Activated T-helper 1 cell treated with anti-CD3 and anti-CD28 coated beads, Interleukin-12 subunit alpha, Interleukin-12 subunit beta, Interleukin-2, Interleukin-4 antibody, amounts not matched to agents 30 ng/mL and 10 ng/mL and 1 ng/mL, durations not matched to agents 14 hours and 24 hours and 36 hours (primary cell): ENCODE measurements around the gene BCAS1. TPM values are rescaled to one million over a fixed set of nuclear protein-coding genes. Genes with fewer than 3 reads are reported as not detected.

Source experiments
- DNase-seq: peaks from one replicate; pipeline ENCODE4 v3.0.0; 2021; ENCODE audit warnings: low spot score
- H3K27ac Mint-ChIP-seq: one replicate; pipeline ENCODE4 v1.8.0; 2021; ENCODE audit warnings: mild to moderate bottlenecking, mixed read lengths
- H3K27me3 Mint-ChIP-seq: one replicate; pipeline ENCODE4 v1.8.0; 2022; ENCODE audit warnings: mild to moderate bottlenecking, moderate library complexity, mixed read lengths; ENCODE audit not compliant: insufficient read depth
- H3K36me3 Mint-ChIP-seq: one replicate; pipeline ENCODE4 v1.8.0; 2021; ENCODE audit warnings: low read depth, mixed read lengths
- H3K4me1 Mint-ChIP-seq: one replicate; pipeline ENCODE4 v1.8.0; 2021; ENCODE audit warnings: low read depth, mixed read lengths
- H3K4me3 Mint-ChIP-seq: one replicate; pipeline ENCODE4 v1.8.0; 2021; ENCODE audit warnings: mild to moderate bottlenecking, moderate library complexity, mixed read lengths
- H3K9me3 Mint-ChIP-seq: one replicate; pipeline ENCODE4 v1.8.0; 2021; ENCODE audit warnings: mixed read lengths
- intact Hi-C: fragments of 100-400 bp; cut with micrococcal nuclease; formaldehyde crosslinking; loops from one replicate; pipeline ENCODE4 v1.15.1; 2024
- total RNA-seq: library from RNA; stranded (reverse); gene quantifications from 2 replicates; pipeline ENCODE4 v1.2.3, GENCODE V29; 2022

Gene BCAS1
- total RNA-seq, 1 donor from 2014 or later, result not detected

- H3K4me1 Mint-ChIP-seq, result peaks cover 39% of the 10 kb centered on the region
- intact Hi-C loops, result loop anchor here (5.0 to 10.0 kb wide), 2 partner anchors 277 to 944 kb away; partner anchors contain the start of gene TSHZ2
- no peak for DNase-seq
- no peaks in the 10 kb centered on the region for H3K9me3 Mint-ChIP-seq
- H3K36me3 Mint-ChIP-seq, result no peaks in the 10 kb centered on the region
- no peak overlapping the region for H3K4me3 Mint-ChIP-seq
- H3K27ac Mint-ChIP-seq, result no peak overlapping the region
- H3K27me3 Mint-ChIP-seq, result no peaks in the 10 kb centered on the region
These were observed 151.4 kb downstream of the BCAS1 start for GRCh38 chr20:53918949-53919361.

- Mint-ChIP-seq H3K27ac (peak overlapping the region; percentile 2), H3K4me3 (no peak overlapping the region)
These were observed 152.4 kb downstream of the BCAS1 start for GRCh38 chr20:53918020-53918311.

GRCh38 chr20:53917145-53918019 lies 153.0 kb downstream of the BCAS1 start:
- H3K27me3 Mint-ChIP-seq, result no peaks in the 10 kb centered on the region
- H3K9me3 Mint-ChIP-seq, result no peaks in the 10 kb centered on the region
- no peak overlapping the region for H3K4me3 Mint-ChIP-seq
- DNase-seq, result no peak
- no peaks in the 10 kb centered on the region for H3K36me3 Mint-ChIP-seq
- H3K27ac Mint-ChIP-seq, result peak overlapping the region; percentile 30
- peaks cover 42% of the 10 kb centered on the region for H3K4me1 Mint-ChIP-seq
- intact Hi-C loops, result loop anchor here (5.0 to 10.0 kb wide), 2 partner anchors 275 to 943 kb away; partner anchors contain the start of gene TSHZ2

More at GRCh38 chr20:53918020-53918311, 152.4 kb downstream of the BCAS1 start:
- H3K4me1 Mint-ChIP-seq, result peaks cover 46% of the 10 kb centered on the region
- DNase-seq, result no peak
- no peaks in the 10 kb centered on the region for H3K27me3 Mint-ChIP-seq
- H3K9me3 Mint-ChIP-seq, result no peaks in the 10 kb centered on the region
- intact Hi-C loops, result loop anchor here (5.0 to 10.0 kb wide), 2 partner anchors 276 to 943 kb away; partner anchors contain the start of gene TSHZ2
- H3K36me3 Mint-ChIP-seq, result no peaks in the 10 kb centered on the region

GRCh38 chr20:53916173-53916512 lies 154.3 kb downstream of the BCAS1 start:
- Mint-ChIP-seq H3K27me3 (no peaks in the 10 kb centered on the region), H3K9me3 (no peaks in the 10 kb centered on the region), H3K27ac (peak overlapping the region; percentile 93), H3K4me1 (peaks cover 42% of the 10 kb centered on the region), H3K36me3 (no peaks in the 10 kb centered on the region), H3K4me3 (peak overlapping the region; percentile 89)
- intact Hi-C loops, result loop anchor here (5.0 to 10.0 kb wide), 2 partner anchors 274 to 941 kb away; partner anchors contain the start of gene TSHZ2
- no peak for DNase-seq

- H3K27me3 Mint-ChIP-seq, result no peaks in the 10 kb centered on the region
- intact Hi-C loops, result loop anchor here (1.0 to 10.0 kb wide), 10 partner anchors 15 to 941 kb away; partner anchors contain the start of gene TSHZ2
- no peaks in the 10 kb centered on the region for H3K36me3 Mint-ChIP-seq
- peak; percentile 84 for DNase-seq
- peaks cover 42% of the 10 kb centered on the region for H3K4me1 Mint-ChIP-seq
- peak overlapping the region; percentile 89 for H3K4me3 Mint-ChIP-seq
- no peaks in the 10 kb centered on the region for H3K9me3 Mint-ChIP-seq
- H3K27ac Mint-ChIP-seq, result peak overlapping the region; percentile 93
These were observed 154.8 kb downstream of the BCAS1 start for GRCh38 chr20:53915446-53916172.

GRCh38 chr20:53914781-53915445 lies 155.5 kb downstream of the BCAS1 start:
- Mint-ChIP-seq H3K27ac (peak overlapping the region; percentile 93), H3K36me3 (no peaks in the 10 kb centered on the region), H3K4me3 (peak overlapping the region; percentile 89), H3K4me1 (peaks cover 42% of the 10 kb centered on the region), H3K9me3 (no peaks in the 10 kb centered on the region), H3K27me3 (no peaks in the 10 kb centered on the region)
- intact Hi-C loops, result loop anchor here (1.0 to 10.0 kb wide), 10 partner anchors 15 to 940 kb away; partner anchors contain the start of gene TSHZ2
- no peak for DNase-seq

- Mint-ChIP-seq H3K36me3 (no peaks in the 10 kb centered on the region), H3K27me3 (no peaks in the 10 kb centered on the region), H3K4me3 (peak overlapping the region; percentile 89), H3K4me1 (peaks cover 42% of the 10 kb centered on the region), H3K27ac (peak overlapping the region; percentile 93), H3K9me3 (no peaks in the 10 kb centered on the region)
- no peak for DNase-seq
- intact Hi-C loops, result loop anchor here (2.0 to 10.0 kb wide), 2 partner anchors 261 to 939 kb away; partner anchors contain the start of gene TSHZ2
These were observed 156.2 kb downstream of the BCAS1 start for GRCh38 chr20:53914091-53914780.

- no peak overlapping the region for H3K27ac Mint-ChIP-seq
- intact Hi-C loops, result loop anchor here (10.0 kb wide), 1 partner anchor 936 kb away; the partner anchor contains the start of gene TSHZ2
- no peaks in the 10 kb centered on the region for H3K27me3 Mint-ChIP-seq
- no peaks in the 10 kb centered on the region for H3K9me3 Mint-ChIP-seq
- no peak for DNase-seq
- H3K36me3 Mint-ChIP-seq, result no peaks in the 10 kb centered on the region
- peaks cover 42% of the 10 kb centered on the region for H3K4me1 Mint-ChIP-seq
- H3K4me3 Mint-ChIP-seq, result no peak overlapping the region
These were observed 159.1 kb downstream of the BCAS1 start for GRCh38 chr20:53911301-53911700.

- intact Hi-C loops, result loop anchor here (10.0 kb wide), 1 partner anchor 936 kb away; the partner anchor contains the start of gene TSHZ2
- DNase-seq, result no peak
- H3K27me3 Mint-ChIP-seq, result no peaks in the 10 kb centered on the region
- H3K4me1 Mint-ChIP-seq, result peaks cover 41% of the 10 kb centered on the region
- H3K9me3 Mint-ChIP-seq, result no peaks in the 10 kb centered on the region
- peak overlapping the region; percentile 13 for H3K27ac Mint-ChIP-seq
- no peaks in the 10 kb centered on the region for H3K36me3 Mint-ChIP-seq
- H3K4me3 Mint-ChIP-seq, result no peak overlapping the region
These were observed 159.9 kb downstream of the BCAS1 start for GRCh38 chr20:53910351-53911002.

- intact Hi-C loops, result no loop called here
- H3K9me3 Mint-ChIP-seq, result no peaks in the 10 kb centered on the region
- peaks cover 26% of the 10 kb centered on the region for H3K4me1 Mint-ChIP-seq
- H3K36me3 Mint-ChIP-seq, result no peaks in the 10 kb centered on the region
- DNase-seq, result no peak
- H3K27ac Mint-ChIP-seq, result no peak overlapping the region
- no peaks in the 10 kb centered on the region for H3K27me3 Mint-ChIP-seq
- H3K4me3 Mint-ChIP-seq, result no peak overlapping the region
These were observed 162.2 kb downstream of the BCAS1 start for GRCh38 chr20:53907968-53908751.

GRCh38 chr20:53905820-53906191 lies 164.6 kb downstream of the BCAS1 start:
- Mint-ChIP-seq H3K27me3 (no peaks in the 10 kb centered on the region), H3K4me3 (no peak overlapping the region), H3K4me1 (peaks cover 40% of the 10 kb centered on the region), H3K36me3 (no peaks in the 10 kb centered on the region), H3K27ac (no peak overlapping the region), H3K9me3 (no peaks in the 10 kb centered on the region)
- DNase-seq, result no peak
- intact Hi-C loops, result no loop called here
